ENCODE results near the gene DNER.

The DNER gene

GRCh38 chr2:229524799-229525198 is 189.6 kb downstream of the DNER start:
- TF ChIP-seq, protein P1, sequence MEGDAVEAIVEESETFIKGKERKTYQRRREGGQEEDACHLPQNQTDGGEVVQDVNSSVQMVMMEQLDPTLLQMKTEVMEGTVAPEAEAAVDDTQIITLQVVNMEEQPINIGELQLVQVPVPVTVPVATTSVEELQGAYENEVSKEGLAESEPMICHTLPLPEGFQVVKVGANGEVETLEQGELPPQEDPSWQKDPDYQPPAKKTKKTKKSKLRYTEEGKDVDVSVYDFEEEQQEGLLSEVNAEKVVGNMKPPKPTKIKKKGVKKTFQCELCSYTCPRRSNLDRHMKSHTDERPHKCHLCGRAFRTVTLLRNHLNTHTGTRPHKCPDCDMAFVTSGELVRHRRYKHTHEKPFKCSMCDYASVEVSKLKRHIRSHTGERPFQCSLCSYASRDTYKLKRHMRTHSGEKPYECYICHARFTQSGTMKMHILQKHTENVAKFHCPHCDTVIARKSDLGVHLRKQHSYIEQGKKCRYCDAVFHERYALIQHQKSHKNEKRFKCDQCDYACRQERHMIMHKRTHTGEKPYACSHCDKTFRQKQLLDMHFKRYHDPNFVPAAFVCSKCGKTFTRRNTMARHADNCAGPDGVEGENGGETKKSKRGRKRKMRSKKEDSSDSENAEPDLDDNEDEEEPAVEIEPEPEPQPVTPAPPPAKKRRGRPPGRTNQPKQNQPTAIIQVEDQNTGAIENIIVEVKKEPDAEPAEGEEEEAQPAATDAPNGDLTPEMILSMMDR (conservative IDR thresholded peaks at IDR 0.05; ENCODE audit: low read depth) = no peak
- POLR2A ChIA-PET (ENCODE audit: low non-redundant PET) = no interaction called here
- CTCF ChIA-PET = interaction anchor here (0.6 to 0.7 kb wide), 2 partner anchors 220 to 391 kb away, joined by 3 read pairs; no protein-coding TSS in a partner anchor
- no peak overlapping the region for H3K27ac ChIP-seq
- no peak for DNase-seq (ENCODE audit: low spot score)

DNA sequence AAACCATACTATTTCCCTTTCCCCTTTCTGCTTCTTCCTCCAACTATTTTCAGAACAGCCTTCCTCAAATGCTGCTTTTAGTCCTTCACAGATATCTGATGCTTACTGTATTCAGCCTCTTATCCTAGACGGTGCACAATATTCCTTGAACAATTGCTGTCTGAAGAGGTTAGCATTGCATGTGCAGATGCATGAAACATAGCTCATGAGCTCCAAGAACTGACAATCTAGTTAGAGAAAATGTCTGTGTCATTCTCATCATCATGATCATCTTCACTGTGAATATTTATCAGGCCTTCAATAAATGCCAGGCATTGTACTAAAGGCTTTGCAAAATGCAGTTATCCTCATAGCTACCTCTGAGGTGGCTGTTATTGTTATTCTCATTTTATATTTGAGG is 190.7 kb downstream of the DNER start:
- no peak overlapping the region for H3K27ac ChIP-seq
- no peak for DNase-seq (ENCODE audit: low spot score)
- TF ChIP-seq, protein P1 (conservative IDR thresholded peaks at IDR 0.05; ENCODE audit: low read depth) = no peak
- CTCF ChIA-PET = no interaction called here
- POLR2A ChIA-PET (ENCODE audit: low non-redundant PET) = no interaction called here

DNA sequence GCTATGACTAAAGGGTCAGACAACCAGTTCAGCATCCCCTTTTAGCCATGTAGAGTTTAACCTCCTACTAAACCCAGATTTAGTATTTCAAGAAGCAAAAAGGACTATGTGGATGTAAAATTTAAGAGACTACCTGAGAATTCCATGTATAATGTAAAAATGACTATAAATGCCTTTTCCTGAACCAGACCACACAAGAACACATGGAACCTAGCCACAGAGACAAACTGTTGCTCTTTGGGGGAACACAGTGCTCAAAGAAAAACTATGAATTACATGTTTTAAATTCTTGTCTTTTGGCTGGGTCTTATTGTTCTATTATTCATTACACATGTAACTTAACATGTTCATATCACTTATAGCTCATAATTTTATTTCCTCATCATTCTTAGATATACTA is 192.8 kb downstream of the DNER start:
- no peak overlapping the region for H3K27ac ChIP-seq
- CTCF ChIA-PET = interaction anchor here (0.6 kb wide), 1 partner anchor 22 kb away, joined by 3 read pairs; no protein-coding TSS in a partner anchor
- TF ChIP-seq, protein P1 (conservative IDR thresholded peaks at IDR 0.05; ENCODE audit: low read depth) = no peak
- POLR2A ChIA-PET (ENCODE audit: low non-redundant PET) = no interaction called here
- no peak for DNase-seq (ENCODE audit: low spot score)

DNA sequence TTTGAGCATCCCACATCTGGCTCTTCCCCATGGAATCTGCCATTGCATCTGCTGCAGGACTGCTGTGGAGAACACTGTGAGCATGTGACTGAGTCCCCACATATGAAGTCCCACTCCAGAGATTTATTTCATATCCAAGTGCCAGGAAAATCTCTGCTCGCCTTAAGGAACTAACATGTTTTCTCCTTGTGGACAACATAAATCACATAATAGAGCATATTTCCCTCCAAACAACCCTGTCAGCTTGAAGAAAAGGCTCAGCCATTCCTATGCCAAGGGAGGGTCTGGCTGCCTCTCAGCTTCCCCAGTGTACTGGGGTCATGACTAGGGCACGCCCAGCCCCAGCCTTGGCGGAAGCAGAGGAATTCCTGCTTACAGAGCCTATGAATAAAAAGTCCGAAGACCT is 193.7 kb downstream of the DNER start:
- H3K27ac ChIP-seq = no peak overlapping the region
- POLR2A ChIA-PET (ENCODE audit: low non-redundant PET) = no interaction called here
- DNase-seq (ENCODE audit: low spot score) = no peak
- TF ChIP-seq, protein P1 (conservative IDR thresholded peaks at IDR 0.05; ENCODE audit: low read depth) = no peak
- CTCF ChIA-PET = no interaction called here

DNA sequence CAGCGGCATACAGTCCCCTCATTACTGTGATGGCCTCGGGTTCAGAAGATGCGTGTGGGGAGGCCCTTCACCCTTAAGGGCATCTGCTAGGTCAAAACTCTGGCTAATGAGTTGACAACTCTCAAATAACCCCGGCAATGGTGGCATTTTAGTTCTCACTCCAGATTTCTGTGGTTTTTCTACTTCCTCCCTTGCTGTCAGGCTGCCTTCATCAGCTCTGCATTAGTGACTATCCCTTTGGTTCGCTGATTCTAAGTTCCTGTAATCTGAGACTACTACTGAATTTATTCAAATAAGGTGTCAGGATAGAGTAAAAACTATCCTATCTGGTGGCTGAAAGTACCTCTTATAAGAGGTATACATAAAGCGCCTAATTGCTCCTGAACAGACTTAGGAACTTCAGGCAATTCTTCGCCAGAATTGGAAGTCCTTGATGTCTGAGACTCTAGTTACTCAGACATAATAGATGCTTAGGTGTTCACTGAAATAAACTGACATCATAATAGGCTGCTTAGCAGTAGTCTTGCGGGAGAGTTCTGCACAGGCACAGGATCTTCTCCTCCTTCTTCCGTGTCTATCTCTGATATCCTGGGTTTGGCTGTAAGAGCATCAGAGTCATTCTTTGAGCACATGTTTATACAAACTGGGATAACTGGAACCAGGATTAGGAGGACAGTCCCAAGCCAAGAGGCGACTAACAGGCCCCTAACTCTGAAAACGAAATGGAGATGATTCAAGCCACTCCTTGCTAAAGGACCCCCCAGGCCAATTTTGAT is 194.5 kb downstream of the DNER start:
- TF ChIP-seq, protein P1 (conservative IDR thresholded peaks at IDR 0.05; ENCODE audit: low read depth) = no peak
- H3K27ac ChIP-seq = no peak overlapping the region
- DNase-seq (ENCODE audit: low spot score) = no peak
- ChIA-PET POLR2A (ENCODE audit: low non-redundant PET) (no interaction called here), CTCF (no interaction called here)

DNA sequence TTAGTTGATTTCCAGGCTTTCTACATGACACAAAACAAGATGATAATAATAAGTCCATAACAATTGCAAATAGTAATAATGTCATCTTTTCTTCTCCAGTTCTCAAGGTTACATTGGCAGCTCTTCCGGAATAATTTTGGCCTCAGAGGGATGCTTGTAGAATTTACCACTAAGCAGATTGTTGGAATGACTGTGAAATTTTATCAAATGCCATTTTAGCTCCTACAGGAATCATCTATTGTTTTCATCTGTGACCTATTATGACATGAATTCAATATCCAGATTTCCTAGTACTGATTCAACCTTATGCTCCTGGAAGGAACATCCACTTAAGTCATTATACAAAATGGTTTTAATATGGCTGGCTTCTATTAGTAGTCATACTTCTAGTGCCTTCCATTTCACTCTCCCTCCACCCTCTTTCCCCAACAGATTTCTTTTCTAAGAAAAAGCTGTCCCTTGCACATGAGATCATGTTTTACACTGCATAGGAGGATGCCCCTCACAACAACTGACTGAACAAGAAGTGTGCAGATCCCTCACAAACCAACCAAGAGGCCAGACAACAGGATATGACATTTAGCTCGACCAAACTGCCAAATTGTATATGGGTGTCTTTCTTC is 200.0 kb downstream of the DNER start:
- TF ChIP-seq, protein P1 (conservative IDR thresholded peaks at IDR 0.05; ENCODE audit: low read depth) = no peak
- no peak for DNase-seq (ENCODE audit: low spot score)
- CTCF ChIA-PET = no interaction called here
- POLR2A ChIA-PET (ENCODE audit: low non-redundant PET) = no interaction called here
- no peak overlapping the region for H3K27ac ChIP-seq

All from RWPE1 (cell line).